ENCODE measurements around the gene OR6Q1. TPM values are rescaled to one million over a fixed set of nuclear protein-coding genes. Genes with fewer than 3 reads are reported as not detected.

OR6Q1 gene
- total RNA-seq, 1 experiment from 2014 or later: not detected

DNA sequence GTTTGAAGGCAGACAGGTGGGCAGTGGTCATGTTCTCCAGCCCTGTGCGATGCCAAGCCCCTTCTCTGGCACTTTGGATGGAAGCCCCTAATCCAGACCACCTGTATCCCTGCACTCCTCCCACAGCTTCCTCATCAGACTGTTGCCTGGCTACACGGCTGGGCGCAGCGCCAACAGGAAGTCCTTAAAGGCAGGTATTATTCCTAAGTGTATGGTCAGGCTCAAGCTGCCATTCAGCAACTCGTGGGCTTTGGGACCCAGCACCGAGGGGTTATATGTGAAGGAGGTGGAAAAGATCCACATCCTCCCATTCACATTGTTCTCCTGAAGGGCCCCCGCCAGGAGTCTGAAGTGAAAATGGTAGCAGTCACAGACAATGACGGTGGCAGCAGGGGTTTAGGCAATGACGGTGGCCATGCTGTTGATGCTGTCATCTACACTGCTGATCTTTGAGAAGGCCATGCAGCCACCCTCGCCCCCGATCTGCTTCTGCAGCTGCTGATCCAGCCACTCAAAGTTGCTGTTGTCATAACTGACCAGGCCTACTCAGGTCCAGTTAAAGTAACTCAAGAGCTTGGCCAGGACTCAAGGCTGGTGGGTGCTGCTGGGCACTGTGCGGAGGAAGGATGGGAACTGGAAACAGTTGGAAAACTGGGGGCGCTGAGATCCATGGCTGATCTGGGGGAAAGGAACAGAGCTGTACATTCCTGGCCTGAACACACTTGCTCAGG lies 27.7 kb downstream of the OR6Q1 start:
- DNase-seq (ENCODE audit: low spot score) (no peak), ATAC-seq (no peak)
- CTCF ChIA-PET: interaction anchor here (1.3 to 4.8 kb wide), 4 partner anchors 121 to 466 kb away, joined by 3 to 37 read pairs (median 6); no protein-coding TSS in a partner anchor
- H3K36me3 Mint-ChIP-seq: no peaks in the 10 kb centered on the region
- peaks cover 13% of the 10 kb centered on the region for H3K9me3 Mint-ChIP-seq
- H3K4me3 Mint-ChIP-seq: no peak overlapping the region; the same call in 1 of the 2 replicates
- H3K4me1 Mint-ChIP-seq: peaks cover 44% of the 10 kb centered on the region
- no peaks in the 10 kb centered on the region for H3K27me3 Mint-ChIP-seq (ENCODE audit: low read depth)
- peak overlapping the region; percentile 49; the same call in 1 of the 2 replicates for H3K27ac Mint-ChIP-seq
- TF ChIP-seq, protein P1, sequence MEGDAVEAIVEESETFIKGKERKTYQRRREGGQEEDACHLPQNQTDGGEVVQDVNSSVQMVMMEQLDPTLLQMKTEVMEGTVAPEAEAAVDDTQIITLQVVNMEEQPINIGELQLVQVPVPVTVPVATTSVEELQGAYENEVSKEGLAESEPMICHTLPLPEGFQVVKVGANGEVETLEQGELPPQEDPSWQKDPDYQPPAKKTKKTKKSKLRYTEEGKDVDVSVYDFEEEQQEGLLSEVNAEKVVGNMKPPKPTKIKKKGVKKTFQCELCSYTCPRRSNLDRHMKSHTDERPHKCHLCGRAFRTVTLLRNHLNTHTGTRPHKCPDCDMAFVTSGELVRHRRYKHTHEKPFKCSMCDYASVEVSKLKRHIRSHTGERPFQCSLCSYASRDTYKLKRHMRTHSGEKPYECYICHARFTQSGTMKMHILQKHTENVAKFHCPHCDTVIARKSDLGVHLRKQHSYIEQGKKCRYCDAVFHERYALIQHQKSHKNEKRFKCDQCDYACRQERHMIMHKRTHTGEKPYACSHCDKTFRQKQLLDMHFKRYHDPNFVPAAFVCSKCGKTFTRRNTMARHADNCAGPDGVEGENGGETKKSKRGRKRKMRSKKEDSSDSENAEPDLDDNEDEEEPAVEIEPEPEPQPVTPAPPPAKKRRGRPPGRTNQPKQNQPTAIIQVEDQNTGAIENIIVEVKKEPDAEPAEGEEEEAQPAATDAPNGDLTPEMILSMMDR (IDR thresholded peaks at IDR 0.05): no peak
- TF ChIP-seq ZNF138 (CRISPR knock-in tag; conservative IDR thresholded peaks at IDR 0.05): no peak
- TF ChIP-seq SP1 (CRISPR knock-in tag; conservative IDR thresholded peaks at IDR 0.05): no peak
- no peak for TF ChIP-seq ZBTB21 (CRISPR knock-in tag; IDR thresholded peaks at IDR 0.05; ENCODE audit: borderline replicate concordance)
- TF ChIP-seq ZNF396 (CRISPR knock-in tag; IDR thresholded peaks at IDR 0.05; ENCODE audit: borderline replicate concordance): no peak
- TF ChIP-seq SMAD4 (CRISPR knock-in tag; IDR thresholded peaks at IDR 0.05): no peak
- TF ChIP-seq, protein P2, sequence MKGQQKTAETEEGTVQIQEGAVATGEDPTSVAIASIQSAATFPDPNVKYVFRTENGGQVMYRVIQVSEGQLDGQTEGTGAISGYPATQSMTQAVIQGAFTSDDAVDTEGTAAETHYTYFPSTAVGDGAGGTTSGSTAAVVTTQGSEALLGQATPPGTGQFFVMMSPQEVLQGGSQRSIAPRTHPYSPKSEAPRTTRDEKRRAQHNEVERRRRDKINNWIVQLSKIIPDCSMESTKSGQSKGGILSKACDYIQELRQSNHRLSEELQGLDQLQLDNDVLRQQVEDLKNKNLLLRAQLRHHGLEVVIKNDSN (CRISPR knock-in tag; IDR thresholded peaks at IDR 0.05): no peak
- TF ChIP-seq ESRRA (CRISPR knock-in tag; IDR thresholded peaks at IDR 0.05; ENCODE audit: borderline replicate concordance): no peak
- no peak for TF ChIP-seq ATF1 (CRISPR knock-in tag; IDR thresholded peaks at IDR 0.05)
- no peak for TF ChIP-seq ZNF121 (CRISPR knock-in tag; IDR thresholded peaks at IDR 0.05)
- no peak for TF ChIP-seq GABPB1 (CRISPR knock-in tag; IDR thresholded peaks at IDR 0.05)
- TF ChIP-seq, protein P3, sequence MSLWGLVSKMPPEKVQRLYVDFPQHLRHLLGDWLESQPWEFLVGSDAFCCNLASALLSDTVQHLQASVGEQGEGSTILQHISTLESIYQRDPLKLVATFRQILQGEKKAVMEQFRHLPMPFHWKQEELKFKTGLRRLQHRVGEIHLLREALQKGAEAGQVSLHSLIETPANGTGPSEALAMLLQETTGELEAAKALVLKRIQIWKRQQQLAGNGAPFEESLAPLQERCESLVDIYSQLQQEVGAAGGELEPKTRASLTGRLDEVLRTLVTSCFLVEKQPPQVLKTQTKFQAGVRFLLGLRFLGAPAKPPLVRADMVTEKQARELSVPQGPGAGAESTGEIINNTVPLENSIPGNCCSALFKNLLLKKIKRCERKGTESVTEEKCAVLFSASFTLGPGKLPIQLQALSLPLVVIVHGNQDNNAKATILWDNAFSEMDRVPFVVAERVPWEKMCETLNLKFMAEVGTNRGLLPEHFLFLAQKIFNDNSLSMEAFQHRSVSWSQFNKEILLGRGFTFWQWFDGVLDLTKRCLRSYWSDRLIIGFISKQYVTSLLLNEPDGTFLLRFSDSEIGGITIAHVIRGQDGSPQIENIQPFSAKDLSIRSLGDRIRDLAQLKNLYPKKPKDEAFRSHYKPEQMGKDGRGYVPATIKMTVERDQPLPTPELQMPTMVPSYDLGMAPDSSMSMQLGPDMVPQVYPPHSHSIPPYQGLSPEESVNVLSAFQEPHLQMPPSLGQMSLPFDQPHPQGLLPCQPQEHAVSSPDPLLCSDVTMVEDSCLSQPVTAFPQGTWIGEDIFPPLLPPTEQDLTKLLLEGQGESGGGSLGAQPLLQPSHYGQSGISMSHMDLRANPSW (CRISPR knock-in tag; conservative IDR thresholded peaks at IDR 0.05; ENCODE audit: low read depth): no peak
- no peak for TF ChIP-seq HMGA2 (CRISPR knock-in tag; IDR thresholded peaks at IDR 0.05)
- TF ChIP-seq, protein P4, sequence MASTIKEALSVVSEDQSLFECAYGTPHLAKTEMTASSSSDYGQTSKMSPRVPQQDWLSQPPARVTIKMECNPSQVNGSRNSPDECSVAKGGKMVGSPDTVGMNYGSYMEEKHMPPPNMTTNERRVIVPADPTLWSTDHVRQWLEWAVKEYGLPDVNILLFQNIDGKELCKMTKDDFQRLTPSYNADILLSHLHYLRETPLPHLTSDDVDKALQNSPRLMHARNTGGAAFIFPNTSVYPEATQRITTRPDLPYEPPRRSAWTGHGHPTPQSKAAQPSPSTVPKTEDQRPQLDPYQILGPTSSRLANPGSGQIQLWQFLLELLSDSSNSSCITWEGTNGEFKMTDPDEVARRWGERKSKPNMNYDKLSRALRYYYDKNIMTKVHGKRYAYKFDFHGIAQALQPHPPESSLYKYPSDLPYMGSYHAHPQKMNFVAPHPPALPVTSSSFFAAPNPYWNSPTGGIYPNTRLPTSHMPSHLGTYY (CRISPR knock-in tag; IDR thresholded peaks at IDR 0.05): no peak
- TF ChIP-seq, protein P5, sequence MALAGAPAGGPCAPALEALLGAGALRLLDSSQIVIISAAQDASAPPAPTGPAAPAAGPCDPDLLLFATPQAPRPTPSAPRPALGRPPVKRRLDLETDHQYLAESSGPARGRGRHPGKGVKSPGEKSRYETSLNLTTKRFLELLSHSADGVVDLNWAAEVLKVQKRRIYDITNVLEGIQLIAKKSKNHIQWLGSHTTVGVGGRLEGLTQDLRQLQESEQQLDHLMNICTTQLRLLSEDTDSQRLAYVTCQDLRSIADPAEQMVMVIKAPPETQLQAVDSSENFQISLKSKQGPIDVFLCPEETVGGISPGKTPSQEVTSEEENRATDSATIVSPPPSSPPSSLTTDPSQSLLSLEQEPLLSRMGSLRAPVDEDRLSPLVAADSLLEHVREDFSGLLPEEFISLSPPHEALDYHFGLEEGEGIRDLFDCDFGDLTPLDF (CRISPR knock-in tag; IDR thresholded peaks at IDR 0.05): no peak
- TF ChIP-seq, protein P6, sequence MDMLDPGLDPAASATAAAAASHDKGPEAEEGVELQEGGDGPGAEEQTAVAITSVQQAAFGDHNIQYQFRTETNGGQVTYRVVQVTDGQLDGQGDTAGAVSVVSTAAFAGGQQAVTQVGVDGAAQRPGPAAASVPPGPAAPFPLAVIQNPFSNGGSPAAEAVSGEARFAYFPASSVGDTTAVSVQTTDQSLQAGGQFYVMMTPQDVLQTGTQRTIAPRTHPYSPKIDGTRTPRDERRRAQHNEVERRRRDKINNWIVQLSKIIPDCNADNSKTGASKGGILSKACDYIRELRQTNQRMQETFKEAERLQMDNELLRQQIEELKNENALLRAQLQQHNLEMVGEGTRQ (CRISPR knock-in tag; IDR thresholded peaks at IDR 0.05): no peak
- TF ChIP-seq TEAD4 (CRISPR knock-in tag; IDR thresholded peaks at IDR 0.05): no peak
- no peak for TF ChIP-seq NFE2L1 (CRISPR knock-in tag; IDR thresholded peaks at IDR 0.05)
- no peak for TF ChIP-seq TP53 (CRISPR knock-in tag; IDR thresholded peaks at IDR 0.05)
- TF ChIP-seq FOXJ3 (CRISPR knock-in tag; IDR thresholded peaks at IDR 0.05; ENCODE audit: borderline replicate concordance): no peak
- POLR2A ChIA-PET: no interaction called here

Data from WTC11 (cell line).